Stomach (tissue), 4 donors: Measurements from ENCODE around the gene KCNG2.

Experiments used
- CTCF ChIP-seq, 7 experiments: fragments of 450-650 bp in 4 of 7; fragments of 200-600 bp in 3 of 7; sonication (generic) in 3 of 7; IDR thresholded peaks; one replicate each; pipeline ENCODE4 v1.5.1; 2016 to 2019; ENCODE audit warnings: antibody characterized with exemption in 7 of 7, control low read depth in 2 of 7, mild to moderate bottlenecking in 1 of 7
- POLR2A ChIP-seq, 4 donors: fragments of 450-650 bp; IDR thresholded peaks; one replicate each; pipeline ENCODE4 v1.6.1; 2016; ENCODE audit warnings: antibody characterized with exemption in 4 of 4, control low read depth in 2 of 4, mild to moderate bottlenecking in 1 of 4, moderate library complexity in 1 of 4

- TF ChIP-seq POLR2A (IDR thresholded peaks at IDR 0.05) (no peak), CTCF (IDR thresholded peaks at IDR 0.05) (no peak)
Measured at GRCh38 chr18:79779700-79780190, 18.0 kb upstream of the KCNG2 start.
